Esophagus mucosa (tissue), 1 donor: ENCODE measurements around the gene CLSTN1. TPM values are rescaled to one million over a fixed set of nuclear protein-coding genes. Genes with fewer than 3 reads are reported as not detected.
A peak's percentile ranks its signal among the peaks of the same experiment; 100 is the strongest.

Source experiments
- ATAC-seq: fragments of 200-7000 bp; cut with Tn5 transposase; one replicate; pipeline ENCODE4 v1.9.1; 2020
- total RNA-seq: library from RNA; stranded (reverse); gene quantifications from one replicate; pipeline ENCODE4 v1.2.4, GENCODE V29; 2023
- donor health status: DM: yes; HTN: yes; CAD: no.

Gene CLSTN1
- total RNA-seq: 121 TPM

- ATAC-seq: peak; percentile 62
These were observed at the start of gene CLSTN1 for GRCh38 chr1:9823943-9824701. Gene CLSTN1, minus strand, starts transcription at chr1:9823965. Its CDS starts 232 bp downstream, at chr1:9823733.

GRCh38 chr1:9873385-9873784 is 49.6 kb upstream of the CLSTN1 start:
- ATAC-seq: no peak

GRCh38 chr1:9872430-9873165 is 48.8 kb upstream of the CLSTN1 start:
- ATAC-seq: peak; percentile 14

- no peak for ATAC-seq
These were observed 48.1 kb upstream of the CLSTN1 start for GRCh38 chr1:9871707-9872425.

GRCh38 chr1:9871021-9871420 is 47.3 kb upstream of the CLSTN1 start:
- no peak for ATAC-seq

GRCh38 chr1:9870572-9870971 is 46.8 kb upstream of the CLSTN1 start:
- ATAC-seq: no peak

- ATAC-seq: peak; percentile 89
These were observed 46.1 kb upstream of the CLSTN1 start for GRCh38 chr1:9869831-9870251.

- no peak for ATAC-seq
These were observed 44.5 kb upstream of the CLSTN1 start for GRCh38 chr1:9868244-9868590.

- ATAC-seq: peak; percentile 64
These were observed 43.9 kb upstream of the CLSTN1 start for GRCh38 chr1:9867408-9868243.

- ATAC-seq: no peak
These were observed 43.1 kb upstream of the CLSTN1 start for GRCh38 chr1:9866836-9867235.

- ATAC-seq: no peak
These were observed 42.0 kb upstream of the CLSTN1 start for GRCh38 chr1:9865724-9866123.

- ATAC-seq: no peak
These were observed 39.6 kb upstream of the CLSTN1 start for GRCh38 chr1:9863371-9863770.

- ATAC-seq: peak; percentile 7
These were observed 37.6 kb upstream of the CLSTN1 start for GRCh38 chr1:9861360-9861759.

GRCh38 chr1:9860887-9861286 is 37.1 kb upstream of the CLSTN1 start:
- no peak for ATAC-seq

GRCh38 chr1:9859281-9860014 is 35.7 kb upstream of the CLSTN1 start:
- ATAC-seq: no peak

GRCh38 chr1:9858293-9859035 is 34.7 kb upstream of the CLSTN1 start:
- no peak for ATAC-seq

GRCh38 chr1:9855186-9855585 is 31.4 kb upstream of the CLSTN1 start:
- no peak for ATAC-seq

GRCh38 chr1:9853249-9853595 is 29.5 kb upstream of the CLSTN1 start:
- no peak for ATAC-seq

GRCh38 chr1:9852410-9853248 is 28.9 kb upstream of the CLSTN1 start:
- peak; percentile 4 for ATAC-seq

GRCh38 chr1:9852004-9852403 is 28.2 kb upstream of the CLSTN1 start:
- no peak for ATAC-seq
